Sigmoid colon (tissue), 7 donors: ENCODE data around the gene CDKN2B. TPM values are rescaled to one million over a fixed set of nuclear protein-coding genes. Genes with fewer than 3 reads are reported as not detected.
"Not testable (repeated sequence)": the region's sequence is repeated elsewhere in the genome, so short reads cannot be mapped to it uniquely, and the experiment has no call there.

Experiments used
- DNase-seq: peaks from one replicate; pipeline ENCODE4 v3.0.0-alpha.2; 2019
- H3K27ac ChIP-seq, 4 donors: fragments of 200-600 bp; sonication (generic); one replicate each; pipeline ENCODE4 v1.5.1; 2016 to 2019; ENCODE audit warnings: mild to moderate bottlenecking in 1 of 4
- H3K27me3 ChIP-seq, 3 donors: fragments of 200-600 bp; sonication (generic); one replicate each; pipeline ENCODE4 v1.5.1; 2019; ENCODE audit warnings: mild to moderate bottlenecking in 1 of 3
- H3K36me3 ChIP-seq, 4 donors: fragments of 200-600 bp; sonication (generic); one replicate each; pipeline ENCODE4 v1.5.1; 2016 to 2019
- H3K4me1 ChIP-seq, 4 donors: fragments of 200-600 bp; sonication (generic); one replicate each; pipeline ENCODE4 v1.5.1; 2017 to 2019
- H3K4me3 ChIP-seq, 4 donors: fragments of 200-600 bp; sonication (generic); one replicate each; pipeline ENCODE4 v1.5.1; 2017 to 2019; ENCODE audit warnings: mild to moderate bottlenecking in 2 of 4, moderate library complexity in 1 of 4
- H3K9me3 ChIP-seq, 4 donors: fragments of 200-600 bp in 3 of 4; sonication (generic) in 3 of 4; one replicate each; pipeline versions ENCODE4 v1.5.1 to v1.6.1; 2013 to 2019
- EP300 ChIP-seq, 4 donors: sonication (generic); formaldehyde crosslinking; IDR thresholded peaks; one replicate each; pipeline ENCODE4 v1.6.1; 2017; ENCODE audit warnings: antibody characterized with exemption in 4 of 4
- POLR2A ChIP-seq, 2 donors: fragments of 450-650 bp; IDR thresholded peaks; one replicate each; pipeline ENCODE4 v1.6.1; 2016; ENCODE audit warnings: antibody characterized with exemption in 2 of 2, mild to moderate bottlenecking in 2 of 2, moderate library complexity in 2 of 2
- POLR2AphosphoS5 ChIP-seq, 4 donors: sonication (generic); formaldehyde crosslinking; IDR thresholded peaks; one replicate each; pipeline ENCODE4 v1.6.1; 2017; ENCODE audit warnings: antibody characterized with exemption in 4 of 4
- WGBS, 2 donors: extraction: QIAGEN DNeasy Blood & Tissue Kit; methylation state at CpG; one replicate each; pipeline ENCODE4 v1.1.7; 2013; 5-methylcytosine and 5-hydroxymethylcytosine counted together
- intact Hi-C: fragments of 100-400 bp; cut with DNase I; formaldehyde crosslinking; loops from one replicate; pipeline ENCODE4 v1.15.1; 2023
- polyA plus RNA-seq, 3 donors: library from polyadenylated mRNA; stranded (reverse); fragments of 200-250 nt; gene quantifications; one replicate each; pipeline ENCODE4 v1.2.3, GENCODE V29; 2013
- total RNA-seq, 4 donors: library from RNA; depleted of rRNA; stranded (reverse); fragments of >200 nt; gene quantifications; one replicate each; pipeline ENCODE4 v1.1.0, GENCODE V29; 2016
- TF ChIP-seq, protein P1 (sequence below), 4 experiments: fragments of 450-650 bp in 3 of 4; fragments of 200-600 bp in 1 of 4; IDR thresholded peaks; one replicate each; pipeline ENCODE4 v1.5.1; 2016 to 2019; ENCODE audit warnings: antibody characterized with exemption in 4 of 4, mild to moderate bottlenecking in 3 of 4, moderate library complexity in 2 of 4
- donor health status: healthy with polysubstance abuse.
- donor health status: Bipolar disorder and iron deficiency.
- donor health status: healthy.

CDKN2B gene, protein sequence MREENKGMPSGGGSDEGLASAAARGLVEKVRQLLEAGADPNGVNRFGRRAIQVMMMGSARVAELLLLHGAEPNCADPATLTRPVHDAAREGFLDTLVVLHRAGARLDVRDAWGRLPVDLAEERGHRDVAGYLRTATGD
- total RNA-seq (1 to 10 TPM; 3.0 to 6.1 (median 4.5) TPM), polyA plus RNA-seq (100 to 1,000 TPM in 1 of 3 donors, 10 to 100 TPM in 2; 33.7 to 124 (median 84.1) TPM)

- 1 to 2% methylated on average over 86 of the region's 86 CpGs for WGBS, 2 donors
- peak; percentile 97 for DNase-seq
- intact Hi-C loops: loop anchor here (2.0 kb wide), 1 partner anchor 196 kb away; no protein-coding TSS in a partner anchor
- Histone ChIP-seq H3K4me1 (peaks cover 0 to 25% (median 13%) of the 10 kb centered on the region in 4 donors), H3K9me3 (no peaks in the 10 kb centered on the region), H3K27me3 (peaks cover 13 to 47% (median 28%) of the 10 kb centered on the region in 3 donors), H3K36me3 (no peaks in the 10 kb centered on the region), H3K4me3 (peak within 1 kb of the TSS; percentile 40 to 67 (median 54)), H3K27ac (peak within 1 kb of the TSS; percentile 75 to 94 (median 83))
- TF ChIP-seq POLR2A (IDR thresholded peaks at IDR 0.05) (peak; percentile 21 to 72), POLR2AphosphoS5 (IDR thresholded peaks at IDR 0.05) (peak; percentile 55 to 91 (median 78)), EP300 (IDR thresholded peaks at IDR 0.05) (no peak)
- TF ChIP-seq, protein P1, sequence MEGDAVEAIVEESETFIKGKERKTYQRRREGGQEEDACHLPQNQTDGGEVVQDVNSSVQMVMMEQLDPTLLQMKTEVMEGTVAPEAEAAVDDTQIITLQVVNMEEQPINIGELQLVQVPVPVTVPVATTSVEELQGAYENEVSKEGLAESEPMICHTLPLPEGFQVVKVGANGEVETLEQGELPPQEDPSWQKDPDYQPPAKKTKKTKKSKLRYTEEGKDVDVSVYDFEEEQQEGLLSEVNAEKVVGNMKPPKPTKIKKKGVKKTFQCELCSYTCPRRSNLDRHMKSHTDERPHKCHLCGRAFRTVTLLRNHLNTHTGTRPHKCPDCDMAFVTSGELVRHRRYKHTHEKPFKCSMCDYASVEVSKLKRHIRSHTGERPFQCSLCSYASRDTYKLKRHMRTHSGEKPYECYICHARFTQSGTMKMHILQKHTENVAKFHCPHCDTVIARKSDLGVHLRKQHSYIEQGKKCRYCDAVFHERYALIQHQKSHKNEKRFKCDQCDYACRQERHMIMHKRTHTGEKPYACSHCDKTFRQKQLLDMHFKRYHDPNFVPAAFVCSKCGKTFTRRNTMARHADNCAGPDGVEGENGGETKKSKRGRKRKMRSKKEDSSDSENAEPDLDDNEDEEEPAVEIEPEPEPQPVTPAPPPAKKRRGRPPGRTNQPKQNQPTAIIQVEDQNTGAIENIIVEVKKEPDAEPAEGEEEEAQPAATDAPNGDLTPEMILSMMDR (IDR thresholded peaks at IDR 0.05): peak; percentile 50 to 91 (median 75)
Observed at GRCh38 chr9:22008717-22009505, at the start of gene CDKN2B. CDKN2B (minus strand) TSS chr9:22009305; CDS start chr9:22008953, 352 bp downstream.

- H3K27me3 ChIP-seq, intact Hi-C loops, H3K9me3 ChIP-seq, DNase-seq, H3K4me1 ChIP-seq, H3K27ac ChIP-seq, H3K4me3 ChIP-seq, H3K36me3 ChIP-seq: not testable (repeated sequence)
- WGBS, 2 donors: 95 to 97% methylated on average over 6 of the region's 6 CpGs
Observed at GRCh38 chr9:22057972-22058371, 48.9 kb upstream of the CDKN2B start.

DNA sequence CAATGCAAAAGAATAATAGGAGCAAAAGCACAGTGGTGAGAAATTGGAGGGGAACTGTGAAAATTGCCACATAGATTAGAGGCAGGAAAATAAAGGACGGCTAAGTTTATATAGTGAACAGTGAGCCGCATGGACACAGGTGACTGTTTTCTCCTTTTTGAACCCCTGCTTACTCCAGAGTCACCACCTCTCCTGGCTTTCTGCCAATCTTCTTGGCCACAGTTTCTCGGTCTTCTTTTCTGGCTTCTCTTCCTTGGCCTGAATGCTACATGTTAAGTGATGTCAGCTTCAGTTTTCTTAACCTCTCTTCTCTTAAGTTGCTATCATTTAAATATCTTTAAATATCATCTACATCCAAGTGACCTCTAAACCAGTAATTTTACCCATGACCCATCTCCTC lies 47.3 kb upstream of the CDKN2B start:
- no peak overlapping the region for H3K4me3 ChIP-seq
- no peak for TF ChIP-seq POLR2AphosphoS5 (IDR thresholded peaks at IDR 0.05)
- TF ChIP-seq, protein P1 (IDR thresholded peaks at IDR 0.05): no peak
- TF ChIP-seq POLR2A (IDR thresholded peaks at IDR 0.05): no peak
- TF ChIP-seq EP300 (IDR thresholded peaks at IDR 0.05): no peak
- intact Hi-C loops: no loop called here
- 66 to 75% methylated on average over 3 of the region's 3 CpGs for WGBS, 2 donors
- no peaks in the 10 kb centered on the region for H3K4me1 ChIP-seq
- H3K36me3 ChIP-seq: no peaks in the 10 kb centered on the region
- no peak overlapping the region for H3K27ac ChIP-seq
- DNase-seq: no peak
- no peaks in the 10 kb centered on the region for H3K27me3 ChIP-seq
- H3K9me3 ChIP-seq: no peaks in the 10 kb centered on the region

DNA sequence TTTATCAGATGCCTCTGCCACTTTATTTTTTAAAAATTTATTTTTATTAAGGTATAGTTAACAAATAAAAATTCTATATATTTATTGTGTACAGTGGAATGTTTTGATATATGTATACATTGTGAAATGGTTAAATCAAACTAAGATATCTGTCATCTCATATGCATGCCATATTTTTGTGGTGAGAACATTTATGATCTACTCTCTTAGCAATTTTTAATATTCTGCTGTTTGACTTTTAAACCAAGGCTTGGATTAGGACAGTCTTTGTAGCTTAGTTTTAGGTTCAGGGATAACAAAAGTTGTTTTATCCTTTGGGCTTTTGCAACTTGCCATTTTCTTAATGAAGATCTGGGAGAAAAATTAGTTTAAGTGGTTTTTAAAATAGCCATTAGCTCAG lies 46.0 kb upstream of the CDKN2B start:
- no peak for TF ChIP-seq EP300 (IDR thresholded peaks at IDR 0.05)
- TF ChIP-seq, protein P1 (IDR thresholded peaks at IDR 0.05): no peak
- no peak for TF ChIP-seq POLR2AphosphoS5 (IDR thresholded peaks at IDR 0.05)
- H3K27me3 ChIP-seq: no peaks in the 10 kb centered on the region
- H3K9me3 ChIP-seq: no peaks in the 10 kb centered on the region
- intact Hi-C loops: no loop called here
- H3K36me3 ChIP-seq: no peaks in the 10 kb centered on the region
- H3K27ac ChIP-seq: no peak overlapping the region
- DNase-seq: no peak
- H3K4me3 ChIP-seq: no peak overlapping the region
- no peaks in the 10 kb centered on the region for H3K4me1 ChIP-seq

- Histone ChIP-seq H3K27ac (no peak overlapping the region), H3K27me3 (no peaks in the 10 kb centered on the region), H3K4me1 (no peaks in the 10 kb centered on the region), H3K36me3 (no peaks in the 10 kb centered on the region), H3K9me3 (no peaks in the 10 kb centered on the region), H3K4me3 (no peak overlapping the region)
- DNase-seq: no peak
- TF ChIP-seq POLR2A (IDR thresholded peaks at IDR 0.05): no peak
- TF ChIP-seq, protein P1 (IDR thresholded peaks at IDR 0.05): no peak
- no peak for TF ChIP-seq EP300 (IDR thresholded peaks at IDR 0.05)
- TF ChIP-seq POLR2AphosphoS5 (IDR thresholded peaks at IDR 0.05): no peak
- 95 to 98% methylated on average over 2 of the region's 2 CpGs for WGBS, 2 donors
- intact Hi-C loops: loop anchor here (5.0 kb wide), 1 partner anchor 152 kb away; no protein-coding TSS in a partner anchor
Observed at GRCh38 chr9:22054529-22054928, 45.4 kb upstream of the CDKN2B start.
